HG02623 (cell line): ENCODE data around the gene CRB2.

Experiments used
- ATAC-seq: cut with Tn5 transposase; IDR thresholded peaks from one replicate; pipeline ENCODE4 v1.9.1; 2021; ENCODE audit warnings: moderate library complexity; ENCODE audit not compliant: unreplicated experiment

CRB2 gene

GRCh38 chr9:123377211-123377971 lies 21.4 kb downstream of the CRB2 start:
- ATAC-seq: no peak

- no peak for ATAC-seq
These were observed 22.0 kb downstream of the CRB2 start for GRCh38 chr9:123378025-123378424.

GRCh38 chr9:123378956-123379660 lies 23.1 kb downstream of the CRB2 start:
- ATAC-seq: no peak

GRCh38 chr9:123380852-123381705 lies 25.1 kb downstream of the CRB2 start:
- no peak for ATAC-seq

- no peak for ATAC-seq
These were observed 26.9 kb downstream of the CRB2 start for GRCh38 chr9:123382653-123383511.

- ATAC-seq: no peak
These were observed 27.6 kb downstream of the CRB2 start for GRCh38 chr9:123383512-123384170.

GRCh38 chr9:123387686-123388085 lies 31.7 kb downstream of the CRB2 start:
- no peak for ATAC-seq

- no peak for ATAC-seq
These were observed 33.1 kb downstream of the CRB2 start for GRCh38 chr9:123389070-123389469.

- ATAC-seq: no peak
These were observed 33.7 kb downstream of the CRB2 start for GRCh38 chr9:123389698-123390097.

- ATAC-seq: no peak
These were observed 34.5 kb downstream of the CRB2 start for GRCh38 chr9:123390337-123391135.

- no peak for ATAC-seq
These were observed 35.2 kb downstream of the CRB2 start for GRCh38 chr9:123391233-123391632.

GRCh38 chr9:123391946-123392345 lies 35.9 kb downstream of the CRB2 start:
- ATAC-seq: no peak

- no peak for ATAC-seq
These were observed 36.8 kb downstream of the CRB2 start for GRCh38 chr9:123392802-123393201.

GRCh38 chr9:123394291-123395235 lies 38.6 kb downstream of the CRB2 start:
- no peak for ATAC-seq

- ATAC-seq: no peak
These were observed 39.3 kb downstream of the CRB2 start for GRCh38 chr9:123395276-123395688.

GRCh38 chr9:123395689-123396511 lies 39.9 kb downstream of the CRB2 start:
- no peak for ATAC-seq

- no peak for ATAC-seq
These were observed 42.0 kb downstream of the CRB2 start for GRCh38 chr9:123397975-123398374.
